Measurements from ENCODE around the gene CHP1. TPM values are rescaled to one million over a fixed set of nuclear protein-coding genes. Genes with fewer than 3 reads are reported as not detected.

CHP1 gene
- polyA plus RNA-seq, 3 donors, result 57.2 to 67.2 (median 58.8) TPM

DNA sequence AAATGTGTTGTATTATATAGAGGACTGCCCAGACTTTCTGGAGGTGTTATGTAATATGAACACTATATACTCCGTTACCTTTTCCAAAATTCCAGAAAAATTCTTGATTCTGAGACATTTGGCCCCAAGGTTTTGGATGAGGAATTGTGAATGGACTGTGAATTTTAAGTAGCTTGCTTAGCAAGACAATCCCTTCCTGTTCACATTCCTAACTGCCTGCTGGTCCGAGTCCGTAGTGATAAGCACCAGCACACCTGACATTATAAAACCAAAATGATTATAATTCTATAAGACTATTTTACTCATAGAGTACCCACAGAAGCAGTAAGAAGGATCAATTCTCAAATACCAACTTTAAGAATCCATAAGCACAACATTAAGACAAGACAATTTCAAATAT lies 11.7 kb upstream of the CHP1 start:
- H3K27ac Mint-ChIP-seq, result no peak overlapping the region
- Histone ChIP-seq H4K20me1 (ENCODE audit: insufficient read depth, low read length) (no peaks in the 10 kb centered on the region), H3K9me3 (replicated peaks in 1 of 2; ENCODE audit: control insufficient read depth in 1 of 2, insufficient read depth in 1 of 2, low read length in 2 of 2) (no peaks in the 10 kb centered on the region), H3K79me2 (ENCODE audit: insufficient read depth, low read length) (no peaks in the 10 kb centered on the region), H2AFZ (ENCODE audit: insufficient read depth, low read depth, low read length, poor library complexity, severe bottlenecking) (no peak overlapping the region), H3K36me3 (replicated peaks in 1 of 2; ENCODE audit: control insufficient read depth in 1 of 2, insufficient read depth in 2 of 2, low read length in 2 of 2) (no peaks in the 10 kb centered on the region), H3K9ac (ENCODE audit: insufficient read depth, low read length, poor library complexity, severe bottlenecking) (no peak overlapping the region), H3K4me2 (replicated peaks; ENCODE audit: extremely low read depth, low read length, poor library complexity, severe bottlenecking) (no peak overlapping the region), H3K27me3 (ENCODE audit: control insufficient read depth in 2 of 2, insufficient read depth in 2 of 2, low read length in 2 of 2) (no peaks in the 10 kb centered on the region), H3K4me1 (ENCODE audit: control insufficient read depth in 1 of 2, insufficient read depth in 2 of 2, low read length in 2 of 2) (peaks cover 19% of the 10 kb centered on the region in 2 donors), H3K4me3 (replicated peaks in 1 of 3; ENCODE audit: low read depth in 2 of 3, low read length in 3 of 3) (no peak overlapping the region), H3K27ac (ENCODE audit: low read depth in 1 of 2, low read length in 2 of 2) (no peak overlapping the region)
- peaks cover 0 to 3% (median 0%) of the 10 kb centered on the region in 7 donors for H3K9me3 Mint-ChIP-seq
- H3K27me3 Mint-ChIP-seq (ENCODE audit: low read depth in 3 of 3), result peaks cover 1 to 12% (median 7%) of the 10 kb centered on the region in 3 donors
- no peak overlapping the region for H3K4me3 Mint-ChIP-seq
- DNase-seq, result no peak
- intact Hi-C loops (cut with micrococcal nuclease), result no loop called here
- H3K36me3 Mint-ChIP-seq, result peaks cover 0 to 1% of the 10 kb centered on the region in 2 donors
- no CpG with 5 or more reads among the region's 3 CpGs for WGBS (ENCODE audit: insufficient coverage)
- TF ChIP-seq, protein P1, sequence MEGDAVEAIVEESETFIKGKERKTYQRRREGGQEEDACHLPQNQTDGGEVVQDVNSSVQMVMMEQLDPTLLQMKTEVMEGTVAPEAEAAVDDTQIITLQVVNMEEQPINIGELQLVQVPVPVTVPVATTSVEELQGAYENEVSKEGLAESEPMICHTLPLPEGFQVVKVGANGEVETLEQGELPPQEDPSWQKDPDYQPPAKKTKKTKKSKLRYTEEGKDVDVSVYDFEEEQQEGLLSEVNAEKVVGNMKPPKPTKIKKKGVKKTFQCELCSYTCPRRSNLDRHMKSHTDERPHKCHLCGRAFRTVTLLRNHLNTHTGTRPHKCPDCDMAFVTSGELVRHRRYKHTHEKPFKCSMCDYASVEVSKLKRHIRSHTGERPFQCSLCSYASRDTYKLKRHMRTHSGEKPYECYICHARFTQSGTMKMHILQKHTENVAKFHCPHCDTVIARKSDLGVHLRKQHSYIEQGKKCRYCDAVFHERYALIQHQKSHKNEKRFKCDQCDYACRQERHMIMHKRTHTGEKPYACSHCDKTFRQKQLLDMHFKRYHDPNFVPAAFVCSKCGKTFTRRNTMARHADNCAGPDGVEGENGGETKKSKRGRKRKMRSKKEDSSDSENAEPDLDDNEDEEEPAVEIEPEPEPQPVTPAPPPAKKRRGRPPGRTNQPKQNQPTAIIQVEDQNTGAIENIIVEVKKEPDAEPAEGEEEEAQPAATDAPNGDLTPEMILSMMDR (IDR thresholded peaks at IDR 0.05), result no peak
- peaks cover 31% of the 10 kb centered on the region for H3K4me1 Mint-ChIP-seq

DNA sequence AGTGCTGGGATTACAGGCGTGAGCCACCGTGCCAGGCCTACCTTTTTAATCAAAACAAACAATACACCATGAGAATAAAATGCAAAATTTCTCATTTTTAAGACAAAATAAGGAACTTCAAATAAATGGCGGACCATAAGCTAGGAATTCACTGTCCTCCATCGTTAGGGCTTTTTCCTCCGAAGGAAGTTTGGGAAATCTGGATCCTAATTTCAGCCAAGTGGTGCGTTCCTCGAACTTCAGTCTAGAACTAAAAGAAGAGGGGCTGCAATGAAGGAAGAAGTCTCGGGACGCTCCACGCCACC lies 771 bp upstream of the CHP1 start:
- H2AFZ ChIP-seq (ENCODE audit: insufficient read depth, low read depth, low read length, poor library complexity, severe bottlenecking), result peak overlapping the region; percentile 86
- 20% methylated on average over 8 of the region's 10 CpGs for WGBS (ENCODE audit: insufficient coverage)
- peak overlapping the region; percentile 97 for H3K4me2 ChIP-seq (replicated peaks; ENCODE audit: extremely low read depth, low read length, poor library complexity, severe bottlenecking)
- H3K36me3 ChIP-seq (replicated peaks in 1 of 2; ENCODE audit: control insufficient read depth in 1 of 2, insufficient read depth in 2 of 2, low read length in 2 of 2), result peaks cover 0 to 9% of the 10 kb centered on the region in 2 donors
- peak overlapping the region; percentile 32 for H3K9ac ChIP-seq (ENCODE audit: insufficient read depth, low read length, poor library complexity, severe bottlenecking)
- peaks cover 0 to 4% (median 0%) of the 10 kb centered on the region in 7 donors for H3K9me3 Mint-ChIP-seq
- peak overlapping the region; percentile 76 to 91 for H3K4me3 Mint-ChIP-seq
- H4K20me1 ChIP-seq (ENCODE audit: insufficient read depth, low read length), result peaks cover 18% of the 10 kb centered on the region
- peak overlapping the region; percentile 80 to 99 for H3K27ac ChIP-seq (ENCODE audit: low read depth in 1 of 2, low read length in 2 of 2)
- TF ChIP-seq, protein P1 (IDR thresholded peaks at IDR 0.05), result no peak
- no peaks in the 10 kb centered on the region for H3K27me3 ChIP-seq (ENCODE audit: control insufficient read depth in 2 of 2, insufficient read depth in 2 of 2, low read length in 2 of 2)
- peak overlapping the region in 2 of 3 experiments; percentile 94 to 96 for H3K4me3 ChIP-seq (replicated peaks in 1 of 3; ENCODE audit: low read depth in 2 of 3, low read length in 3 of 3)
- intact Hi-C loops (cut with micrococcal nuclease), result loop anchor here (5.0 kb wide), 2 partner anchors 102 to 113 kb away; partner anchors contain the start of genes INO80 (in 1 of the 2), NUSAP1 (in 1 of the 2) and OIP5 (in 1 of the 2)
- peak overlapping the region; percentile 93 to 99 (median 96) for H3K27ac Mint-ChIP-seq
- no peak for DNase-seq
- H3K27me3 Mint-ChIP-seq (ENCODE audit: low read depth in 3 of 3), result peaks cover 2 to 10% (median 6%) of the 10 kb centered on the region in 3 donors
- peaks cover 43% of the 10 kb centered on the region for H3K79me2 ChIP-seq (ENCODE audit: insufficient read depth, low read length)
- H3K4me1 Mint-ChIP-seq, result peaks cover 28% of the 10 kb centered on the region
- peaks cover 23 to 29% of the 10 kb centered on the region in 2 donors for H3K4me1 ChIP-seq (ENCODE audit: control insufficient read depth in 1 of 2, insufficient read depth in 2 of 2, low read length in 2 of 2)
- peaks cover 8 to 11% of the 10 kb centered on the region in 2 donors for H3K36me3 Mint-ChIP-seq
- H3K9me3 ChIP-seq (replicated peaks in 1 of 2; ENCODE audit: control insufficient read depth in 1 of 2, insufficient read depth in 1 of 2, low read length in 2 of 2), result no peaks in the 10 kb centered on the region

Data from CD14-positive monocyte (primary cell).